Left lung (tissue), 10 donors: ENCODE data around the gene POLR2I. TPM values are rescaled to one million over a fixed set of nuclear protein-coding genes. Genes with fewer than 3 reads are reported as not detected.
A peak's percentile ranks its signal among the peaks of the same experiment; 100 is the strongest.

Source experiments
- ATAC-seq: fragments of 200-7000 bp; cut with Tn5 transposase; one replicate; pipeline ENCODE4 v1.9.1; 2020; ENCODE audit warnings: moderate library complexity
- DNase-seq, 4 donors: peaks; one replicate each; pipeline ENCODE4 v3.0.0-alpha.2; 2013 to 2020
- H3K27ac ChIP-seq, 2 donors: fragments of 200-600 bp; sonication (generic) in 1 of 2; one replicate each; pipeline versions ENCODE4 v1.5.0 to v1.8.0; 2020 to 2021
- H3K27me3 ChIP-seq, 2 donors: fragments of 200-600 bp; sonication (generic) in 1 of 2; one replicate each; pipeline versions ENCODE4 v1.5.0 to v1.8.0; 2020 to 2021
- H3K36me3 ChIP-seq, 2 donors: fragments of 200-600 bp; sonication (generic) in 1 of 2; one replicate each; pipeline versions ENCODE4 v1.5.0 to v1.8.0; 2020 to 2021
- H3K4me1 ChIP-seq, 2 donors: fragments of 200-600 bp; one replicate each; pipeline ENCODE4 v1.8.0; 2021
- H3K4me3 ChIP-seq, 2 donors: fragments of 200-600 bp; sonication (generic) in 1 of 2; one replicate each; pipeline versions ENCODE4 v1.5.0 to v1.8.0; 2020 to 2021; ENCODE audit warnings: mild to moderate bottlenecking in 1 of 2
- H3K9me3 ChIP-seq, 2 donors: fragments of 200-600 bp; sonication (generic) in 1 of 2; one replicate each; pipeline versions ENCODE4 v1.5.0 to v1.8.0; 2020 to 2021
- CTCF ChIP-seq, 2 donors: fragments of 200-600 bp; sonication (generic) in 1 of 2; IDR thresholded peaks; one replicate each; pipeline versions ENCODE4 v1.5.0 to v1.8.0; 2021; ENCODE audit warnings: antibody characterized with exemption in 2 of 2
- intact Hi-C, 2 donors: fragments of 100-400 bp; cut with DNase I; formaldehyde crosslinking; loops; one replicate each; pipeline versions ENCODE4 v1.11.2 to v1.14.2; 2022
- polyA plus RNA-seq, 6 donors: library from polyadenylated mRNA; unstranded; fragments of 120-200 nt; gene quantifications; one replicate each; pipeline ENCODE4 v1.2.1, GENCODE V29; 2013; ENCODE audit not compliant: insufficient read length in 6 of 6
- total RNA-seq, 2 donors: library from RNA; stranded (reverse); fragmentation: NEBNext Ultra II Directional; extraction: Animal tissue kit (Norgen Biotek cat#: 25700); gene quantifications; one replicate each; pipeline ENCODE4 v1.2.1, GENCODE V29; 2021
- donor health status: DM: no; HTN: yes; CAD: no.
- donor health status: DM: no; HTN: no; CAD: no.

The POLR2I gene
- total and polyA plus RNA-seq, 8 donors, result 35.8 to 52.4 (median 45.7) TPM

- Histone ChIP-seq H3K27me3 (no peaks in the 10 kb centered on the region), H3K4me3 (no peak overlapping the region), H3K4me1 (peaks cover 9 to 18% of the 10 kb centered on the region in 2 donors), H3K27ac (no peak overlapping the region), H3K36me3 (peaks cover 0 to 75% of the 10 kb centered on the region in 2 donors), H3K9me3 (no peaks in the 10 kb centered on the region)
- ATAC-seq, result no peak
- no peak for TF ChIP-seq CTCF (IDR thresholded peaks at IDR 0.05)
- intact Hi-C loops, result no loop called here
- DNase-seq, result no peak
Observed at GRCh38 chr19:36120092-36120983, 5.7 kb upstream of the POLR2I start.

- H3K4me1 ChIP-seq, result peaks cover 12 to 35% of the 10 kb centered on the region in 2 donors
- no peak for DNase-seq
- H3K9me3 ChIP-seq, result no peaks in the 10 kb centered on the region
- peak overlapping the region in 1 of 2 donors; percentile 94 for H3K27ac ChIP-seq
- intact Hi-C loops, result no loop called here
- H3K27me3 ChIP-seq, result no peaks in the 10 kb centered on the region
- no peak for TF ChIP-seq CTCF (IDR thresholded peaks at IDR 0.05)
- H3K36me3 ChIP-seq, result peaks cover 0 to 57% of the 10 kb centered on the region in 2 donors
- H3K4me3 ChIP-seq, result peak overlapping the region; percentile 77 to 78
- ATAC-seq, result no peak
Observed at GRCh38 chr19:36116344-36116637, 1.6 kb upstream of the POLR2I start.

GRCh38 chr19:36115453-36116343 is 1.0 kb upstream of the POLR2I start, which contains the start of gene TBCB:
TBCB (plus strand) TSS chr19:36115468; CDS start chr19:36115561, 93 bp downstream.
- peak within 1 kb of the TSS; percentile 77 to 78 for H3K4me3 ChIP-seq
- peak within 1 kb of the TSS; percentile 76 to 94 for H3K27ac ChIP-seq
- peaks cover 0 to 60% of the 10 kb centered on the region in 2 donors for H3K36me3 ChIP-seq
- peaks cover 12 to 35% of the 10 kb centered on the region in 2 donors for H3K4me1 ChIP-seq
- ATAC-seq (peak; percentile 78), DNase-seq (peak in 2 of 4 donors; percentile 88 to 96)
- no peak for TF ChIP-seq CTCF (IDR thresholded peaks at IDR 0.05)
- no peaks in the 10 kb centered on the region for H3K9me3 ChIP-seq
- intact Hi-C loops, result no loop called here
- no peaks in the 10 kb centered on the region for H3K27me3 ChIP-seq

- no peaks in the 10 kb centered on the region for H3K9me3 ChIP-seq
- H3K4me1 ChIP-seq, result peaks cover 12 to 35% of the 10 kb centered on the region in 2 donors
- H3K4me3 ChIP-seq, result peak overlapping the region; percentile 77 to 78
- no peaks in the 10 kb centered on the region for H3K27me3 ChIP-seq
- peaks cover 0 to 51% of the 10 kb centered on the region in 2 donors for H3K36me3 ChIP-seq
- peak overlapping the region; percentile 76 to 94 for H3K27ac ChIP-seq
- peak in 3 of 4 donors; percentile 31 to 83 (median 46) for DNase-seq
- no peak for TF ChIP-seq CTCF (IDR thresholded peaks at IDR 0.05)
- intact Hi-C loops, result no loop called here
- peak; percentile 2 for ATAC-seq
Observed at GRCh38 chr19:36113894-36114720, 568 bp downstream of the POLR2I start.
